CD4-positive, alpha-beta T cell treated with Interleukin-10 for 1 hour (primary cell): ENCODE measurements around the gene C17orf113.

ENCODE experiments used
- DNase-seq: peaks from one replicate; pipeline ENCODE4 v3.0.0-alpha.2; 2020

The C17orf113 gene

GRCh38 chr17:42072323-42073187, 22.2 kb upstream of the C17orf113 start:
- no peak for DNase-seq

- no peak for DNase-seq
Observed at GRCh38 chr17:42071810-42072209, 21.4 kb upstream of the C17orf113 start.

GRCh38 chr17:42068979-42069378, 18.6 kb upstream of the C17orf113 start:
- DNase-seq, result no peak

GRCh38 chr17:42067371-42068091, 17.1 kb upstream of the C17orf113 start:
- peak; percentile 76 for DNase-seq

- no peak for DNase-seq
Observed at GRCh38 chr17:42065201-42065600, 14.8 kb upstream of the C17orf113 start.

- DNase-seq, result no peak
Observed at GRCh38 chr17:42062681-42063080, 12.3 kb upstream of the C17orf113 start.

GRCh38 chr17:42061646-42062487, 11.5 kb upstream of the C17orf113 start:
- DNase-seq, result no peak

GRCh38 chr17:42060231-42060630, 9.8 kb upstream of the C17orf113 start:
- DNase-seq, result no peak

- no peak for DNase-seq
Observed at GRCh38 chr17:42059815-42060214, 9.4 kb upstream of the C17orf113 start.

GRCh38 chr17:42058063-42058462, 7.7 kb upstream of the C17orf113 start:
- no peak for DNase-seq

- no peak for DNase-seq
Observed at GRCh38 chr17:42056635-42057034, 6.2 kb upstream of the C17orf113 start.

GRCh38 chr17:42055496-42055895, 5.1 kb upstream of the C17orf113 start:
- DNase-seq, result no peak

GRCh38 chr17:42055027-42055426, 4.6 kb upstream of the C17orf113 start:
- no peak for DNase-seq

- DNase-seq, result no peak
Observed at GRCh38 chr17:42053731-42054500, 3.5 kb upstream of the C17orf113 start.

GRCh38 chr17:42052346-42052877, 2.0 kb upstream of the C17orf113 start:
- DNase-seq, result no peak

- no peak for DNase-seq
Observed at GRCh38 chr17:42051645-42052044, 1.2 kb upstream of the C17orf113 start.

- DNase-seq, result no peak
Observed at GRCh38 chr17:42051013-42051400, 606 bp upstream of the C17orf113 start.

GRCh38 chr17:42049834-42050392, 488 bp downstream of the C17orf113 start:
- DNase-seq, result no peak

GRCh38 chr17:42047343-42047742, 3.1 kb downstream of the C17orf113 start:
- DNase-seq, result no peak

GRCh38 chr17:42045719-42046118, 4.7 kb downstream of the C17orf113 start:
- DNase-seq, result no peak

- no peak for DNase-seq
Observed at GRCh38 chr17:42042598-42043319, 7.6 kb downstream of the C17orf113 start.
